HG03342 (cell line): ENCODE measurements around the gene MSI1.
"Not testable (repeated sequence)": the region's sequence is repeated elsewhere in the genome, so short reads cannot be mapped to it uniquely, and the experiment has no call there.

Experiments
- ATAC-seq: cut with Tn5 transposase; IDR thresholded peaks from one replicate; pipeline ENCODE4 v1.9.1; 2021; ENCODE audit warnings: mild to moderate bottlenecking, moderate library complexity; ENCODE audit not compliant: unreplicated experiment

The MSI1 gene

GRCh38 chr12:120358412-120359100 lies 10.4 kb downstream of the MSI1 start:
- ATAC-seq = no peak

DNA sequence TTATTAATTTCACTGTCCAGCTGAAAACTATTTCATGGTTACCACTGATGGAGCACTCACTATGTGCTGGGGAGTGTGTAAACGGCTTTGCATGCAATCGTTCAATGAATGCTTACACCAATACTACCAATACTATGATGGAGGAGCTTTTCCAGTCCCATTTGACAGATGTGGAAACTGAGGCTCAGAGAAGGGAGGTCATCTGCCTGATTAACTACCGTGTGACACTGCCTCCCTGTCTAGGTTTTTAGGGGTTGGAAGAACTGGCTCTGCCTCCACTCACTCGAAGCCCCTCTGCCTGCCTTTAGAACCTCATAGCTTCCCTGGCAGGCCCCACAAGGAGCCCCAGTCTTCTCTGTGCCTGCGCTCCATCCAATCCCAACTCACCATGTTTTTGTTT lies 11.9 kb downstream of the MSI1 start:
- ATAC-seq = no peak

- no peak for ATAC-seq
These were observed 12.4 kb downstream of the MSI1 start for GRCh38 chr12:120356567-120357030.

- ATAC-seq = no peak
These were observed 15.2 kb downstream of the MSI1 start for GRCh38 chr12:120353556-120354317.

GRCh38 chr12:120353136-120353535 lies 15.8 kb downstream of the MSI1 start:
- ATAC-seq = no peak

- ATAC-seq = no peak
These were observed 16.8 kb downstream of the MSI1 start for GRCh38 chr12:120352117-120352516.

GRCh38 chr12:120350576-120351350 lies 18.2 kb downstream of the MSI1 start:
- no peak for ATAC-seq

DNA sequence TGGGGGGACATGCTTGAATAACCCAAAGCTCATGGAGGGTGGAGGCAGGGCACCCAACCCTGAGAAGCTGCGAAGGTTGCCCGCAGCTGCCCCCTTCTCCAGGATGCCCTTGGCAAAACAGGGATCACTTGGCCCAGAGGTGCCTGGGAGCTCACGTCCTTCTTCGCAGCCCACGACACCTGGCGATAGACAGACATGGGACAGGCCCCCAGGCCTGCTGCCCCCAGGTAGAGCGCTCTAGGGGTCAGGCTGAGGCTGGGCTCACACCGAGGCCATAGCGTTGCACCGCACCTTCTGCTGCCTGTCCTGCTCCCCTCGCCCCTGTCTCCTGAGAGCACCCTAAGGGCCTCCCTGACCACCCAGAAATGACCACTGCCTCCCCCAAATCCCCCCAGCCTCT lies 21.2 kb downstream of the MSI1 start:
- no peak for ATAC-seq

DNA sequence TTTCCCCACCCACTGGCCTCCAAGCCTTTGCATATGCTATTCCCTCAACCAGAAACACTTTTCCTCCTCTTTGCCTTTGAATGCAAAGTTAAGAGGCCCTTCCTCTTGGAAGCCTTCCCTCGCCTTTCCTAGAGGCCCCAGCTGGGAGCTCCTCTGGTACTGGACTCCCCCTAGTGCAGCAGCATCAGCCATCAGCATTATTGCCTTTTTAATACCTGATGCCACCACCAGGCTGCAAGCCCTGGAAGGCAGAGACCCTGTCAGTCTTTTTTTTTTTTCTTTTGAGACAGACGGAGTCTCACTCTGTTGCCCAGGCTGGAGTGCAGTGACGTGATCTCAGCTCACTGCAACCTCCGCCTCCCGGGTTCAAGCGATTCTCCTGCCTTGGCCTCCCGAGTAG lies 22.3 kb downstream of the MSI1 start:
- ATAC-seq = no peak

DNA sequence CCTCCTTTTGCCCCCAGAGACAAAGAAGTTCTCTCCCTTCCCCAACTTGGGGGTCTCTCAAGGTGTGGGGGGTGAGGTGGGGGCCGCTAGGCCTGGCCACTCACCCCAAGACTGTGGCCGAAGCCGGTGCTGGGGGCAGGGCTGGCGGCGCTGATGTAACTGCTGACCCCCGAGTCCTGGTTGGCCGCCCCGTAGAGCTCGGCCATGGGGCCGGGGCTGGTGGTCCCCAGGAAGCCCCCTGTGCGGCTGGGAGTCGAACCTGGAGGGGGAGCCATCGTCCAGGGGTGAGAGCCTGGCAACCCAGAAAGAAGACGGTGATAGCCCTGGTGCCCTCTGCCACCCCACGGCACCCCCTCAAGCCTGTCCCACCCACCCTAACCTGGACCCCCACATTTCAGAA lies 22.9 kb downstream of the MSI1 start:
- no peak for ATAC-seq

- no peak for ATAC-seq
These were observed 25.3 kb downstream of the MSI1 start for GRCh38 chr12:120343692-120344091.

- no peak for ATAC-seq
These were observed 25.9 kb downstream of the MSI1 start for GRCh38 chr12:120343039-120343537.

GRCh38 chr12:120342175-120343038 lies 26.6 kb downstream of the MSI1 start:
- no peak for ATAC-seq

- ATAC-seq = no peak
These were observed 29.7 kb downstream of the MSI1 start for GRCh38 chr12:120339256-120339655.

- no peak for ATAC-seq
These were observed 31.2 kb downstream of the MSI1 start for GRCh38 chr12:120337730-120338129.

GRCh38 chr12:120336392-120336791 lies 32.6 kb downstream of the MSI1 start:
- ATAC-seq = not testable (repeated sequence)

DNA sequence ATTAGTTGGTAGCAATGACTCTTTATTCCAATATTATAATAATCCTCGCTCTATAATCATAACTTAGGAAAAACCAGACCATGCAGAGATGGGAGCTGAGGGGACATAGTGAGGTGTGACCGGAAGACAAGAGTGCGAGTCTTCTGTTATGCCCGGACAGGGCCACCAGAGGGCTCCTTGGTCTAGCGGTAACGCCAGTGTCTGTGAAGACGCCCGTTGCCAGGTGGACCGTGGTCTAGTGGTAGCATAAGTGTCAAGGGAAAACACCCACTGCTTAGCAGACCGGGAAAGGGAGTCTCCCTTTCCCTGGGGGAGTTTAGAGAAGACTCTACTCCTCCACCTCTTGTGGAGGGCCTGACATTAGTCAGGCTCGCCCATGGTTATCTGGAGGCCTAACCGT lies 33.5 kb downstream of the MSI1 start:
- not testable (repeated sequence) for ATAC-seq

GRCh38 chr12:120332523-120332922 lies 36.4 kb downstream of the MSI1 start:
- ATAC-seq = no peak

DNA sequence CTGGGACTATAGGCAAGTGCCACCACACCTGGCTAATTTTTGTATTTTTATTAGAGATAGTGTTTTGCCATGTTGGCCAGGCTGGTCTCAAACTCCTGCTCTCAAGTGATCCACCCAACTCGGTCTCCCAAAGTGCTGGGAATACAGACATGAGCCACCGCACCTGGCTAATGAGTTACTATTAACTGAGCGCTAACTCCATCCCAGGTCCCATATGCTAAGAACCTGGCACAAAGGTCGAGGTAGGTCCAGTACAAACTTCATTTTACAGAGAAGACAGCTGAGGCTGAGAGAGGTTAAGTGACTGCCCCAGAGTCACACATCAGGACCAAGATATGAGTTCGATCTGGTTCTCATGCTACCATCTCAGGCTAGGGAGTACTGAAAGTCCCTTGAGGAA lies 36.9 kb downstream of the MSI1 start:
- ATAC-seq = no peak

DNA sequence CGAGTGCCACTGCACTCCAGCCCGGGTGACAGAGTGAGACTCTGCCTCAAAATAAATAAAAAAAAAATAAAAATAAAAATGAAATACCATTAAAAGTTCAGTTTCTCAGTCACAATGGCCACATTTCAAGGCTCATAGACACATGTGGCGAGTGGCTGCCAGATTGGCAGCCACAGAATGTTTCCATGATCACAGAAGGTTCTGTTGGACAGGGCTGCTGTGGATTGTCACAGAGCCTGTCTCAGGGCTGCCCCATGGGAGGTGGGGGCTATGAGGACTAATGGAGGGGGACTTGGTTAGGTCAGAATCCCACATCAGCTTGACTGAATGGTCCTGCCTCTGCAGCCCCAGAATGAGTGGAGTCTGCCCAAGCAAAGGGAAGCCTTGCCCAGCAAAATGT lies 37.6 kb downstream of the MSI1 start:
- ATAC-seq = no peak
